IMR-90 (cell line): Measurements from ENCODE around the gene FAM32A. TPM values are rescaled to one million over a fixed set of nuclear protein-coding genes. Genes with fewer than 3 reads are reported as not detected.

ENCODE experiments used
- ATAC-seq: fragments of 200-7000 bp; cut with Tn5 transposase; 2 replicates; pipeline ENCODE4 v1.9.1; 2020; ENCODE audit warnings: low read depth, mild to moderate bottlenecking, moderate library complexity
- BruUV-seq: library from RNA; stranded (reverse); fragments of 400-500 nt; replicated peaks from 2 replicates; lab custom pipeline; 2021; lab: Mats Ljungman, UMichigan
- CTCF ChIA-PET: fragments of 300-600 bp; formaldehyde crosslinking; extraction: SDS; loops from one replicate; lab custom pipeline; 2021; ENCODE audit warnings: antibody characterized with exemption; lab: Yijun Ruan, JAX
- POLR2A ChIA-PET: fragments of 300-600 bp; sonication (Branson Sonifier 250); formaldehyde crosslinking; loops from one replicate; lab custom pipeline; 2022; ENCODE audit warnings: antibody characterized with exemption; ENCODE audit not compliant: unreplicated experiment; lab: Charles Lee
- DNase-seq: peaks from one replicate; pipeline ENCODE4 v3.0.0; 2013
- H2AFZ ChIP-seq: replicated peaks from 2 replicates; pipeline ENCODE3; 2013; ENCODE audit warnings: low read length, mild to moderate bottlenecking; ENCODE audit not compliant: poor library complexity
- H2AK5ac ChIP-seq: 2 replicates; pipeline ENCODE4 v1.6.1; 2013; ENCODE audit warnings: low read depth, low read length, inconsistent platforms
- H2AK9ac ChIP-seq: replicated peaks from 2 replicates; pipeline ENCODE3; 2013; ENCODE audit warnings: mild to moderate bottlenecking, low read depth, low read length, moderate library complexity; ENCODE audit not compliant: poor library complexity
- H2BK120ac ChIP-seq: 2 replicates; pipeline ENCODE4 v1.6.1; 2013; ENCODE audit warnings: low read depth, low read length, inconsistent platforms
- H2BK15ac ChIP-seq: 3 replicates; pipeline ENCODE4 v1.6.1; 2013; ENCODE audit warnings: low read depth, low read length, inconsistent platforms
- H2BK20ac ChIP-seq: 2 replicates; pipeline ENCODE4 v1.6.1; 2013; ENCODE audit warnings: low read depth, mild to moderate bottlenecking, inconsistent platforms, low read length, moderate library complexity
- H2BK5ac ChIP-seq: 2 replicates; pipeline ENCODE4 v1.6.1; 2013; ENCODE audit warnings: mild to moderate bottlenecking, low read depth, low read length, inconsistent platforms; ENCODE audit not compliant: poor library complexity, severe bottlenecking
- H3K14ac ChIP-seq: replicated peaks from 2 replicates; pipeline ENCODE4 v1.6.1; 2013; ENCODE audit warnings: low read depth, low read length, inconsistent platforms
- H3K18ac ChIP-seq: 2 replicates; pipeline ENCODE4 v1.6.1; 2013; ENCODE audit warnings: low read depth, low read length, control low read depth
- H3K23ac ChIP-seq: 2 replicates; pipeline ENCODE4 v1.6.1; 2013; ENCODE audit warnings: low read depth, low read length, inconsistent platforms
- H3K27ac ChIP-seq: 2 replicates; pipeline ENCODE4 v1.5.1; 2013; ENCODE audit warnings: mild to moderate bottlenecking, control low read depth, low read length; ENCODE audit not compliant: insufficient read depth
- H3K27me3 ChIP-seq: 2 replicates; pipeline ENCODE4 v1.6.1; 2013; ENCODE audit warnings: low read length; ENCODE audit not compliant: control insufficient read depth, insufficient read depth
- H3K36me3 ChIP-seq: 2 replicates; pipeline ENCODE4 v1.6.1; 2013; ENCODE audit warnings: low read length, mixed read lengths; ENCODE audit not compliant: control insufficient read depth, insufficient read depth
- H3K4ac ChIP-seq: 2 replicates; pipeline ENCODE4 v1.6.1; 2013; ENCODE audit warnings: low read depth, low read length, inconsistent platforms
- H3K4me1 ChIP-seq: 2 replicates; pipeline ENCODE4 v1.6.1; 2013; ENCODE audit warnings: low read length, mixed read lengths; ENCODE audit not compliant: control insufficient read depth, insufficient read depth
- H3K4me2 ChIP-seq: 2 replicates; pipeline ENCODE4 v1.6.1; 2013; ENCODE audit warnings: low read depth, mild to moderate bottlenecking, control low read depth, low read length, moderate library complexity
- H3K4me3 ChIP-seq: 2 replicates; pipeline ENCODE4 v1.5.1; 2013; ENCODE audit warnings: low read depth, mild to moderate bottlenecking, control low read depth, low read length, moderate library complexity; ENCODE audit not compliant: insufficient read depth
- H3K56ac ChIP-seq: 2 replicates; pipeline ENCODE4 v1.6.1; 2013; ENCODE audit warnings: low read length, inconsistent platforms; ENCODE audit not compliant: insufficient read depth; ENCODE audit errors: extremely low read depth
- H3K79me1 ChIP-seq, 2 experiments: 2 replicates each; pipeline ENCODE4 v1.6.1; 2013; ENCODE audit warnings: low read length in 2 of 2, inconsistent platforms in 1 of 2, low read depth in 1 of 2
- H3K9ac ChIP-seq: 2 replicates; pipeline ENCODE4 v1.6.1; 2013; ENCODE audit warnings: low read depth, low read length, control low read depth
- H3K9me1 ChIP-seq: 2 replicates; pipeline ENCODE4 v1.6.1; 2013; ENCODE audit warnings: low read length, inconsistent platforms; ENCODE audit not compliant: insufficient read depth
- H3K9me3 ChIP-seq: 2 replicates; pipeline ENCODE4 v1.6.1; 2013; ENCODE audit warnings: low read length; ENCODE audit not compliant: control insufficient read depth, insufficient read depth
- H4K20me1 ChIP-seq: 2 replicates; pipeline ENCODE4 v1.6.1; 2013; ENCODE audit warnings: low read length, inconsistent platforms; ENCODE audit not compliant: insufficient read depth
- H4K5ac ChIP-seq: 2 replicates; pipeline ENCODE4 v1.6.1; 2013; ENCODE audit warnings: mild to moderate bottlenecking, low read depth, low read length, control low read depth
- H4K8ac ChIP-seq, 2 experiments: 2 replicates each; pipeline ENCODE4 v1.6.1; 2013; ENCODE audit warnings: low read depth in 2 of 2, low read length in 2 of 2, control low read depth in 1 of 2, inconsistent platforms in 1 of 2
- H4K91ac ChIP-seq: 2 replicates; pipeline ENCODE4 v1.6.1; 2013; ENCODE audit warnings: low read depth, low read length, inconsistent platforms; ENCODE audit not compliant: insufficient read depth
- RCOR1 ChIP-seq: IDR thresholded peaks from 2 replicates; pipeline ENCODE4 v1.6.1; 2012; ENCODE audit warnings: mild to moderate bottlenecking, low read length, improper control_type of control experiment; ENCODE audit not compliant: insufficient replicate concordance
- WGBS, 2 experiments: methylation state at CpG; one replicate each; pipeline versions ENCODE4 v1.1.5 to v1.1.7; 2013; ENCODE audit warnings: missing lambda C conversion rate in 2 of 2; ENCODE audit not compliant: insufficient read length in 1 of 2; ENCODE audit errors: extremely low coverage in 2 of 2; 5-methylcytosine and 5-hydroxymethylcytosine counted together
- dilution Hi-C: fragments of 300-500 bp; cut with HindIII; formaldehyde crosslinking; loops from one replicate; pipeline ENCODE4 v1.14.3; 2018; ENCODE audit warnings: low sequenced_read_pairs; ENCODE audit not compliant: unreplicated experiment
- in situ Hi-C: fragments of 300-500 bp; cut with MboI; formaldehyde crosslinking; loops from 3 replicates; pipeline ENCODE4 v1.14.3; 2019; ENCODE audit warnings: low sequenced_read_pairs, inconsistent platforms, mixed read lengths
- intact Hi-C: fragments of 100-400 bp; cut with micrococcal nuclease; formaldehyde crosslinking; loops from 2 replicates; pipeline ENCODE4 v1.10.0; 2022
- polyA plus RNA-seq, 3 experiments: library from polyadenylated mRNA; depleted of rRNA; stranded (reverse); fragments of >200 nt; gene quantifications; 2 replicates each; pipeline ENCODE4 v1.2.3, GENCODE V29; 2012; ENCODE audit warnings: low replicate concordance in 1 of 3
- total RNA-seq: library from RNA; depleted of rRNA; stranded (reverse); fragments of >200 nt; gene quantifications from 2 replicates; pipeline ENCODE4 v1.2.3, GENCODE V29; 2012

The FAM32A gene
- total and polyA plus RNA-seq, 2 of the 4 experiments (the other 2 are of a cell fraction), result 99.5 to 130 TPM

DNA sequence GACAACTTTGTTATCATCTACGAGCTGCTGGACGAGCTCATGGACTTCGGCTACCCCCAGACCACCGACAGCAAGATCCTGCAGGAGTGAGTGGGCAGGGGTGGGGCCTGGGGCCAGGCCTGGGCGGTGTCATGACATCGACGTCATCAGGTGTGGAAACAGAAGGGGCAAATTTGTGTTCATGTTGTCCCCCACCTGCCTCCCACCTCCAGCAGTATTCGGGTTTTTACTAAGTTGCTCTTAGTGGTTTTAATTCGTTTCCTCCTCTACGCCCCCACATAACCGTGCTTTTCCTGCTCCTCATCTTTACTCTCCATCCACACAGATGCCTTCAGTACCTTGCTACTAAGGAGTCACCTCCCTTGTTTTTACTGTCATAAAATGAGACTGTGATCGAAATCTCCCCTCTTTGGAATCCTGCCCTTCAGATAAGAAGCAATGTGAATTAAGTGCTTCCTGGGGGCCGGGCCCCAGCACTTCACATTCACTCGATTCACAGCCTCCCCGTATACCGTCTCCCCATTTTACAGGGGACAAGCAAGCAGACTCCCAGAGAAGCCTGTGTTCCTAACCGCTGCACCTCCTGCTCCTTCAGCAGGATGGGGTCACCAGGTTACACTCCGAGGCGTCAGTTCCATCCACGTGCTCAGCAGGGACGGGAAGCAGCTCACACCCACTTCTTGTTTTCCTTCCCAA, 23.0 kb downstream of the FAM32A start:
- no peak overlapping the region for H2BK15ac ChIP-seq
- H4K91ac ChIP-seq, result no peak overlapping the region
- H3K56ac ChIP-seq, result no peak overlapping the region
- no peaks in the 10 kb centered on the region for H3K27me3 ChIP-seq
- no peak overlapping the region for H3K9ac ChIP-seq
- ChIA-PET CTCF (no interaction called here), POLR2A (no interaction called here)
- no peak overlapping the region for H3K27ac ChIP-seq
- H2AFZ ChIP-seq, result no peak overlapping the region
- H3K23ac ChIP-seq, result no peak overlapping the region
- intact Hi-C loops (no loop called here), in situ Hi-C loops (no loop called here), dilution Hi-C loops (no loop called here)
- H3K4me1 ChIP-seq, result no peaks in the 10 kb centered on the region
- no peak overlapping the region for H2BK20ac ChIP-seq
- ATAC-seq (no peak), DNase-seq (no peak)
- H3K18ac ChIP-seq, result no peak overlapping the region
- 100% methylated on average over 3 of the region's 21 CpGs; no CpG with 5 or more reads in 1 of the 2 experiments for WGBS, 2 experiments
- H3K4me3 ChIP-seq, result no peak overlapping the region
- TF ChIP-seq RCOR1, result no peak
- no peak overlapping the region for H3K4me2 ChIP-seq
- no peak overlapping the region for H3K14ac ChIP-seq
- peaks cover 42 to 61% of the 10 kb centered on the region in 2 experiments for H3K79me1 ChIP-seq
- no peak overlapping the region for H2AK5ac ChIP-seq
- no peaks in the 10 kb centered on the region for H3K9me3 ChIP-seq
- no TSS peak for BruUV-seq
- no peak overlapping the region for H4K8ac ChIP-seq
- H3K36me3 ChIP-seq, result peaks cover 65% of the 10 kb centered on the region
- H4K5ac ChIP-seq, result no peak overlapping the region
- no peak overlapping the region for H2BK120ac ChIP-seq
- H4K20me1 ChIP-seq, result peaks cover 13% of the 10 kb centered on the region
- H3K9me1 ChIP-seq, result no peaks in the 10 kb centered on the region
- H2AK9ac ChIP-seq, result no peak overlapping the region
- H3K4ac ChIP-seq, result no peak overlapping the region
- H2BK5ac ChIP-seq, result no peak overlapping the region
